ENCODE data around the gene BTN3A1. TPM values are rescaled to one million over a fixed set of nuclear protein-coding genes. Genes with fewer than 3 reads are reported as not detected.
"Not testable (repeated sequence)": the region's sequence is repeated elsewhere in the genome, so short reads cannot be mapped to it uniquely, and the experiment has no call there.

BTN3A1 gene
- total RNA-seq, 2 donors from 2014 or later: 47.8 to 79.8 TPM

DNA sequence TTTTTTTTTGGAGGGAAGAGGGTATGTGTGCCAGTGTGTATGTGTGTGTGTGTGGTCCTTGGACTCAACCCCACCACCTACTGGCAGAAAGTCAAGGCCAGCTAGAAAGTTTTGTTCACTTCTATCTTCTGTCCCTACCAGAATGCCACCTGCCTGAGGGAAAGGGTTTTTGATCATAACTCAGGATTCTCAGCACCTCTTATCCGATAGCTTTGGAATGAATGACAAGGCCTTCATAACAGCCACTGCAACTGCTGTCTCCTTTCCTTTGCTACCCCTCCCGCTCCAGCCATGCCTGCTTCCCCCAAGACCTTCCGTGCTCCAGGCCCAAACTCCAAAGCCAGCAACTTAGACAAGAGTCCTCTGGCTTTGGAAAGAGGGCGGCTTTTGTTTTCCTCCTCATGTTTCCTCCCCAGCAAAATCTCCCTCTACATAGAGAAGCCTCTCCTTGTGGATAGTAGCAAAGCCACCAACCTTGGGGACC lies 18.7 kb downstream of the BTN3A1 start:
- Mint-ChIP-seq H3K36me3 (peaks cover 14 to 35% of the 10 kb centered on the region in 2 donors), H3K27ac (no peak overlapping the region), H3K9me3 (peaks cover 15 to 18% of the 10 kb centered on the region in 2 donors)
- ATAC-seq (peak; percentile 26 to 39), DNase-seq (ENCODE audit: low spot score in 2 of 2) (no peak)

DNA sequence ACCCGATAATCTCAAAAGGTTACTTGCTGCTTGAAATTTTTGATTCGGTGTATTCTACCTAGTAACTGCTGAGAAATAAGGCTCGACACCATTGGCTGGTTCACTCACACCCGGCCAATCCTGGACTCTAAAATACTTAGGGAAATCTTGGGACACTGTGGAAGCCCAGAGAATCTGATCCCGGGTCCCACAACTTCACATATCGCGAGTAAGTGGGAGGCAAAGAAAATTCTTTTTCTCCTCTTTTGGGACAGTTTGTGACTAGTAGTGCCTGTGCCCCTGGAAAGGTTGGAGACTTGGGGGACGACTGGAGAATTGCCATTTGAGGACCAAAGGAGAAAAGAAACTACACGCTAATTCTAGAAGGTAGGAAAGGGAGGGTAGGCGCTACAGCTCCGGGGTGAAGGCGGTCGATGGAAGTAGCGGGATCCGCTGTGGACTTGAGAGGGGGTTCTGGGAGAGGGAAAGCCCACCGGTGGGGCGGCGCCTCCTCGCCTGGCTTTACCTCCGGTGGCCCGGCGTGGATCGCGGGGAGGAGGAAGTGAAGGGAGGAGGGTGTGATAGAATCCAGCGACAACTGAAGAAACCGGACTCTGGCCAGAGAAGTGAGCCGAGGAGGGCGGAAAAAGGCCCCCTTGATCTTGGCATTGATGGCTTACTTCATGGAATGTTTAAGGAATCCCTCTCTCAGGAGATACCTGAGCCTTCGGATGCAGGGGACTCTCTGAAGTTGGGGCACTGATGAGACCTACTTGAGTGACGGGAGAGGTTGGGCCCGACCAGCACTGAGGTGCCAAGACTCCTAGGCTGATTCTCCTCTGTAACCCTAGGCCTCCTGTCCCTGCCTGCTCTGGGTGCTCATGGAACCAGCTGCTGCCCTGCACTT lies 19.4 kb downstream of the BTN3A1 start:
- peak; percentile 99 for ATAC-seq
- H3K9me3 Mint-ChIP-seq: peaks cover 9 to 18% of the 10 kb centered on the region in 2 donors
- H3K27ac Mint-ChIP-seq: peak overlapping the region in 1 of 2 donors; percentile 51
- peak; percentile 45 to 58 for DNase-seq (ENCODE audit: low spot score in 2 of 2)
- H3K36me3 Mint-ChIP-seq: peaks cover 10 to 27% of the 10 kb centered on the region in 2 donors

DNA sequence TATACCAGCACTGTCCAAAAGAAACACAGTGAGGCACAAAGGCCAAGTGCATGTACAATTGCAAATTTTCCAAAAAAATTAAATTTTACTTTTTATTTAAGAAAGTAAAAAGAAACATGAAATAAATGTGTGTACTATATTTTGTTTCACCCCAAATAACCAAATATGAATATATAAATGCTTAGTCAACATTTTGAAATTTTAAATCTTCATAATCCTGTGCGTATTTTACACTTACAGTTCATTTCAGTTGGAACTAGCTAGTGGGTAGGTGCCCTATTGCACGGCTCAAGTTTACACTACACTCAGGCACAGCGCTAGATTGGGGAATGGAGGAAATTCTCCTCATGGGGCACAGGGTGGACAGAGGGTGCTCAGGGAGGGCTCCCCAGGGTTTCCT lies 20.3 kb downstream of the BTN3A1 start:
- ATAC-seq (no peak), DNase-seq (ENCODE audit: low spot score in 2 of 2) (no peak)
- peaks cover 4 to 13% of the 10 kb centered on the region in 2 donors for H3K9me3 Mint-ChIP-seq
- H3K36me3 Mint-ChIP-seq: peaks cover 15 to 20% of the 10 kb centered on the region in 2 donors
- H3K27ac Mint-ChIP-seq: no peak overlapping the region

DNA sequence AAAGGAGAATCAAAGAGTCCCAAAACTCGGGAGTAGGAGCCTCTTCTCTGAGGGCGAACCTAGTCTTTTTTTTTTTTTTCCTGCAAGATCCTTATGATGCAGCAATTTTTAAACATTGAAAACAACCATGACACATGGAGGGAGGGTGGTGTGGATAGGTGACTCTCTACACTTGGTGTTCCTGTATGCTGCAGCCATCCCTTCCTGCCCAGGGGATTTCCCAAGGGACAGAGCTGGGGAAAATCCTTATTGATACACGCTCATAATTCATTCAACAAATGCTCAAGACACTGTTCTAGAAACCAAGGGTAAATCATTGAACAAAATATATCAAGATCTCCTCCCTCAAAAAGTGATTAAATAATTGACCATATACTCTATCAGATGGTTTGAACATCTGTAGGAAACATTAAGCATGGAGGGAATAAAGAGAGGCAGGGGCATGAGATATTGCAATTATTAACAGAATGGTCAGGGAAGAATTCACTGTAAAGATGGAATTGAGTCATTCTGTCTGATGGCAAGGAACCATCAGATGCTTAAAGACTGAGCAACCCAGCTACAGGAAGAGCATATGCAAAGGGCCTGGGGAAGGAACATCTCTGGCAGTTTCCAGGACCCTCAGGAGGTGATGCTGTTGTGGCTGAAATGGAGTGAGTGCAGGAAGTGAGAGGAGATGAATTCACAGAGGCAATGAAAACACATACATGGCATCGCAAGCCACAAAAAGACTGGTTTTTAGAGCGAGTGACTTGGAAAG lies 24.8 kb downstream of the BTN3A1 start:
- DNase-seq (ENCODE audit: low spot score in 2 of 2) (no peak), ATAC-seq (no peak)
- no peaks in the 10 kb centered on the region for H3K9me3 Mint-ChIP-seq
- H3K36me3 Mint-ChIP-seq: peaks cover 6 to 20% of the 10 kb centered on the region in 2 donors
- no peak overlapping the region for H3K27ac Mint-ChIP-seq

DNA sequence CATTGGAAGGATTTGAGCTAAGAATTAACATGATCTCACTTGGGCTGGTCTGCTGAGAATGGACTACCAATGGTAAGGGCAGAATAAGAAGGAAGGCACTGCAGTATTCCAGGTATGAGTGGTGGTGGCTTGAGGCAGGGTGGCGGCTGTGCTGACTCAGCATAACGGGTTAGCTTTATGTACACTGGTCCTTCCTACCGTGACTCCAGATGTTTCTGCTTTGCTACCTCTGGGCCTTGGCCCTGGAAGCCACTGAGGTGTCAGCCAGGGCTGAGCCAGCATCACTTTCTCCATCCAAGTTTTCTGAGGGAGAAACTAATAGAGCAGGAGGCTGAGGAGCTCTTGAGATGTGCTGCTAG lies 25.4 kb downstream of the BTN3A1 start:
- ATAC-seq (no peak), DNase-seq (ENCODE audit: low spot score in 2 of 2) (no peak)
- Mint-ChIP-seq H3K9me3 (no peaks in the 10 kb centered on the region), H3K27ac (no peak overlapping the region), H3K36me3 (peaks cover 6 to 20% of the 10 kb centered on the region in 2 donors)

DNA sequence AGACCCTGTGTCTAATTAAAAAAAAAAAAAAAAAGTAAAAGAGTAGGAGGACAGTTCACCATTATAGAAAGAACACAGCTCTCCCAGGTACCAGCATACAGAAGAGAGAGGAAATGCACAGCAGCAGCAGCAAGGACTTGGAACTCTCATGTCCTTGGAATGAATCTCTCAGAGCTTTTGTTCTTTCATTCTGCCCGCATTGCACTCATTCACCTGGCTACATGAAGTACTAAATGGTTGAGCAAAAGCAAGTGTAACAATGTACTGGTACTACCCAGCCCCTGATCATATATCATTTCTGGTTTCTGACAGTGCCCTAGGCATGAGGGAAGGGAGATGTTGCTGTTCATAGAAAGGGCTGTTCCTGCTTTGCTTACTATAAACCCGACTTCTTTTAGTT lies 26.1 kb downstream of the BTN3A1 start:
- H3K27ac Mint-ChIP-seq: no peak overlapping the region
- no peaks in the 10 kb centered on the region for H3K9me3 Mint-ChIP-seq
- ATAC-seq: no peak
- no peak for DNase-seq (ENCODE audit: low spot score in 2 of 2)
- H3K36me3 Mint-ChIP-seq: peaks cover 6 to 15% of the 10 kb centered on the region in 2 donors

DNA sequence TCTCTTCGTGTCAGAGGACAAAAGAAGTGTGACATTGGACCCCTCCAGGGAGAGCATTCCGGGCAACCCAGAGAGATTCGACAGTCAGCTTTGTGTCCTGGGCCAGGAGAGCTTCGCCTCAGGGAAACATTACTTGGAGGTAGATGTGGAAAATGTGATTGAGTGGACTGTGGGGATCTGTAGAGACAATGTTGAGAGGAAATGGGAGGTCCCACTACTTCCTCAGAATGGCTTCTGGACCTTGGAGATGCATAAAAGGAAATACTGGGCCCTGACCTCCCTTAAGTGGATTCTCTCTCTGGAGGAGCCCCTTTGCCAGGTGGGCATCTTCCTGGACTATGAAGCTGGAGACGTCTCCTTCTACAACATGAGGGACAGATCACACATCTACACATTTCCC lies 28.7 kb downstream of the BTN3A1 start:
- DNase-seq (ENCODE audit: low spot score in 2 of 2): no peak
- Mint-ChIP-seq H3K36me3 (peaks cover 17 to 25% of the 10 kb centered on the region in 2 donors), H3K9me3 (peaks cover 9 to 10% of the 10 kb centered on the region in 2 donors), H3K27ac (no peak overlapping the region)
- no peak for ATAC-seq

DNA sequence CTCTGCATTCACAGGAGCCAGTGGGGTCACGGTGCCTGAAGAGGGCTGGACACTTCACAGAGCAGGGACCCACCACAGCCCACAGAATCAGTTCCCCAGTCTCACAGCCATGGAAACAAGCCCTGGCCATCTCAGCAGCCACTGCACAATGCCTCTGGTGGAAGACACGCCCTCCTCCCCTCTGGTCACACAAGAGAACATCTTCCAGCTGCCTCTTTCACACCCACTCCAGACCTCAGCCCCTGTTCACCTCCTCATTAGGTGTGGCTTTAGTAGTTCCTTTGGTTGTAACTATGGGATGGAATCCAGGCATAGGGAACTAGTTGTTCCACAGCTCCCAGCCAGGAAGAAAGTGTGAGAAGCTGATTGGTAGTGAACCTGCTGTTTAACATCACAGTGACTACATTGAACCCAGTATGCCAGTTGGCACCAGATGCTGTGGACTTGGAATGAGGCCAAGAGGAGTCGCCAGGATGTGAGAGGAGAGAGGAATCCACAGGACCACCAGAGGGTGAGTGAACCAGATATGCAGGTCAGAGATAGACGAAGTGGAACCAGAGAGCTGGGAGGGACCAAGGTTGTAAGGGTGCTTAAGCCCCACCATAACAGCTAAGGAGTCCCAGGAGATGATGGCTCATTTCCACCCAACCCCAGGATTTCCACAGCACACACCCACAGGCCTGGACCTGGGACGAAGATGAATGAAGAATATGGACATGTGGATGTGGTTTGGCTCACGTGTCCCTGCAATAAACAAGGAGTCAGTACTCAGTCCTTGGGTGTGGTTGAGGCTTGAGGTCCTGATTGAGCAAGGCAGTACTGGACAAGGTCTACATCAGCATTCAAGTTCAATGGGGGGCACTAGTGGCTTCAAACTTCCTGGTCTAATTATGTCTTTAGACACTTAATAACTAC lies 29.4 kb downstream of the BTN3A1 start:
- peaks cover 17 to 24% of the 10 kb centered on the region in 2 donors for H3K36me3 Mint-ChIP-seq
- H3K27ac Mint-ChIP-seq: no peak overlapping the region
- ATAC-seq (no peak), DNase-seq (ENCODE audit: low spot score in 2 of 2) (no peak)
- H3K9me3 Mint-ChIP-seq: peaks cover 9 to 10% of the 10 kb centered on the region in 2 donors

DNA sequence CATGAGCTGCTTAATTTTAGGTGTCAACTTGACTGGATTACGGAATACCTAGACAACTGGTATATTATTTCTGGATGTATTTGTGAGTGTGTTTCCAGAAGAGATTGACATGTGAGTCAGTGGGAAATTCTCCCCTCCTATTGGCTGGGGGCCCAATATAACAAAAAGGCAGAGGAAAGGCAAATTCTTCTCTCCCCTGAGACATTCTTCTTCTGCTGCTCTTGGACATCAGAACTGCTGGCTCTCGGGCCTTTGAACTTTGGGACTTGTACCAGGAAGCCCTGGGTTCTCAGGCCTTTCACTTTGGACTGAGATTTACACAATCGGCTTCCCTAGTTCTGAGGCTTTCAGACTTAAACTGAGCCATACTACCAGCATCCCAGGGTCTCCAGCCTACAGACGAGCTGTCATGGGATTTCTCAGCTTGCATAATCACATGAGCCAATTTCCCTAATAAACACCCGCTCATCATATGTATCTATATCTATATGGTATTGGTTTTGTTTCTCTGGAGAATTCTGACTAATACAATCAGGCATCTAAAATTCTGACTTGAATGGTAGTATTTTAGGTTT lies 30.6 kb downstream of the BTN3A1 start:
- Mint-ChIP-seq H3K36me3 (peaks cover 17 to 19% of the 10 kb centered on the region in 2 donors), H3K9me3 (peaks cover 9 to 10% of the 10 kb centered on the region in 2 donors), H3K27ac (no peak overlapping the region)

DNA sequence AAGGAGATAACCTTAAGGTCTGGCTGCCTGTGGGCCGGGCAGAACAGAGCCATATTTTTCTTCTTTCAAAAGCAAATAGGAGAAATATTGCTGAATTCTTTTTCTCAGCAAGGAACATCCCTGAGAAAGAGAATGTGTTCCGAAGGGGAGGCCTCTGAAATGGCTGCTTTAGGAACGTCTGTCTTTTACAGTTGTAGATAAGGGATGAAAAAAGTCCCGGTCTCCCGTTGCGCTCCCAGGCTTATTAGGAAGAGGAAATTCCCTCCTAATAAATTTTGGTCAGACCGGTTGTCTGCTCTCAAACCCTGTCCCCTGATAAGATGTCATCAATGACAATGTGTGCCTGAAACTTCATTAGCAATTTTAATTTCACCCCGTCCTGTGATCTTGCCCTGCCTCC lies 31.6 kb downstream of the BTN3A1 start:
- DNase-seq (ENCODE audit: low spot score in 2 of 2); H3K27ac Mint-ChIP-seq; ATAC-seq: not testable (repeated sequence)
- peaks cover 17 to 19% of the 10 kb centered on the region in 2 donors for H3K36me3 Mint-ChIP-seq
- H3K9me3 Mint-ChIP-seq: peaks cover 9 to 10% of the 10 kb centered on the region in 2 donors

More for the DNA sequence above, 30.6 kb downstream of the BTN3A1 start:
- no peak for ATAC-seq
- no peak for DNase-seq (ENCODE audit: low spot score in 2 of 2)

DNA sequence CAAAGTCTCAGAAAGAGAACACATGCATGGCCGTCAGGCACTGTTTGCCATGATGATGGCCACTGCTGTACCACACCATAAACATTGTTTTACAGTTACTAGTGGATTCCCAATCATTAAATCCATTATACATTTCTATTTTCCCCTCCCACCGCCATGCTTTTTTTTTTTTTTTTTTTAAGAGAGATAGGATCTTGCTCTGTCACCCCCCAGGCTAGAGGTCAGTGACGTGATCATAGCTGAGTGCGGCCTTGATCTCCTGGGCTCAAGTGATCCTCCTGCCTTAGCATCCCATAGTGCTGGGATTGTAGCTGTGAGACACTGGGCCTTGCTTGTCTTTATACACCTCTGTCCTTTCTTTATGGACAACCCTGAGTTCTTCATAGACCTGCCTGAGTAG lies 33.9 kb downstream of the BTN3A1 start:
- Mint-ChIP-seq H3K27ac (no peak overlapping the region), H3K9me3 (peaks cover 9 to 10% of the 10 kb centered on the region in 2 donors), H3K36me3 (peaks cover 27% of the 10 kb centered on the region in 2 donors)
- no peak for ATAC-seq
- DNase-seq (ENCODE audit: low spot score in 2 of 2): no peak

DNA sequence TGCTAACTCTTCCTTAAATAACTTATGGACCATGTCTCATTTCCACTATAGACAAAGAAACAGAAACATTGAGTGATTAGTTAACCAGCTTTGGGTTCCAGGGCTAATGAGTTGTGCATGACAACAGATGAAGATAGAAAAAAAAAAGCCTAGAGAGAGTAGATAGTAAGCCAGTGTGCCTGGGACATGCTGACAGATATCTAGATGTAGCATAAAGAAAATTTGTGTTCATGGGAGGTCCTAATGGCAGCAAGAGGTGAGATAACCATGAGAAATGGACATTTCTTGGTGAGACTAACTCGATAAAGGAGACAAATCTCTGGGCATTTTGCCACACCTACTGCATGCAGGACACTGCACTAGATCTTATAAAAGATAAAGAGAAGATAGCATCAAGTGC lies 35.5 kb downstream of the BTN3A1 start:
- no peak for ATAC-seq
- Mint-ChIP-seq H3K9me3 (peaks cover 9 to 10% of the 10 kb centered on the region in 2 donors), H3K27ac (no peak overlapping the region), H3K36me3 (peaks cover 26% of the 10 kb centered on the region in 2 donors)
- no peak for DNase-seq (ENCODE audit: low spot score in 2 of 2)

DNA sequence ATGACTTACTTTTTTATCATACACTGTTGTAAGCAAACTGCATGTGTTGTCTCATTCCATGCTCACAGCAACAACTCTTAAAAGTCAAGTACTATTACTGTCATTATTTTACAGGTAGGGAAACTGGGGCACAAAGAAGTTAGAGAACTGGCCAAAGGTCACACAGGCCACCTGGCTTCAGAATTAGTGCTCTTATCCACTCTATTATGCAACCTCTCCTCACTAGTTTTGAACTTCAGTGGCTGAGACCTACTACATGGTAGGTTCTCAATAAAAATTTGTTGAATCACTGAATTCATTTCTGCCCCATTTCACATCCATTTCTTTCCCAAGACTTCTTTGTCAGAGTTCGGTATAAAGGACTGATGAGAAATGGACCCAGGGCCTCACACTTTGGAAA lies 35.9 kb downstream of the BTN3A1 start:
- peaks cover 9 to 10% of the 10 kb centered on the region in 2 donors for H3K9me3 Mint-ChIP-seq
- ATAC-seq (no peak), DNase-seq (ENCODE audit: low spot score in 2 of 2) (no peak)
- H3K36me3 Mint-ChIP-seq: peaks cover 28 to 30% of the 10 kb centered on the region in 2 donors
- H3K27ac Mint-ChIP-seq: no peak overlapping the region

DNA sequence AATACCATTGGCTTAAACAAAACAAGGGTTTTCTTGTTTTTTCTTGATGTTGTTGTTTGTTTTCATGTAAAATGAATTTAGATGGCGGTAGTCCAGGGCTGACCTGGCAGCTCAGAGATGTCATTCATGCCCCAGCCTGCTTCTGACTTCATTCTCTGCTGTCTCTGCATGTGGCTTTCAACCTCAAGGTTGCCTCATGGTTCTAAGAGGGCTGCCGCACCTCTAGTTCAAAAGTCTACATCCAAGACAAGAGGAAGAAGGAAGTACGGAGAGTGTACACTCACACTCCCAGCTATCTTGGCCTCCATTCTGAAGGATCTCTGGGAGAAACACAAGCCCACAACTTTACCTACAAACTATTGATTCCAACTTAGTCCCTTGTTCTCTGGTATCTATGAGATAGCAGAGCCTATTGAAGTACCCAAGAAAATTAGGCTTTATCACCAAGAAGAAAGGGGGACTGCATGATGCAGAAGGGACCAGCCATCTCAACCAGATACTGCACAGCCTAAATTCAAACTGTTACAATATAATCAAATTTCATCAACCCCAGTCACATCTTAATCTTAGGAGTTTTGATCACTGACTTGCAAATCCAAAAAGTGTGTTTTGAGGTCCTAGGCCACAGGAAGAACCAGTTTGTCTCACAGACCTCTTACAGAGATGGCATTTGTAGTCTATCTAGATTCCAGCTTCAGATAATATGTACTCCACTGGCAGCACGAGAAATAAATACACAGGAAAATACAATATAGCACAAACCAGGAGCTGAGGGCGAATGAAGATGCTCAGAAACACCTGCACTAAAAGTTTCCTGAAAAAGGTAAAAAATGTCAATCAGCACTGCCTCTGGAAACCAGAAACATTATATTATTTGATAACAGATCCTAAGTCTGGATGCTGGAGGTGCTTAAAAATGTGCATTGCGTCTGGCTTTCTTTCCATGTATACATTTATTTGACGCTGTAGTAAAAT lies 37.4 kb downstream of the BTN3A1 start:
- ATAC-seq: peak in 1 of 2 donors; percentile 48
- Mint-ChIP-seq H3K36me3 (peaks cover 31 to 32% of the 10 kb centered on the region in 2 donors), H3K9me3 (peaks cover 2 to 3% of the 10 kb centered on the region in 2 donors), H3K27ac (peak overlapping the region; percentile 96 to 97)
- no peak for DNase-seq (ENCODE audit: low spot score in 2 of 2)

DNA sequence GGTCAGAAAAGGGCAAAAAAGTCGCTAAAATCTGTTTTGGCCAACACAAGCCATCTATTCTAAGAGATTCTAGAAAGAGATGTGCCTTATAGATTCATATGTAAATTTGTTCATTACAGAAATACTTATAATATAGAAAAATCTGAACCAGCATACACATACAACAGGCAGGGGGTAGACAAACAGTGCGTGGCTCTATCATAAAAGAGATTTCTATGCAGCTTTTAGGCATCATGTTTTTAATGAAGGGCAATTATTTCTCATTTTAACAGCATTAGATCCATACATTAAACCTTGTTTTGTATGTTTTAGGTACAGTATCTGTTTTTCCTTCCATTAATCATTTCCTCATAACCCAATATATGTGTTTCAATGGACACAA lies 38.9 kb downstream of the BTN3A1 start:
- DNase-seq (ENCODE audit: low spot score in 2 of 2) (no peak), ATAC-seq (no peak)
- peak overlapping the region; percentile 96 to 97 for H3K27ac Mint-ChIP-seq

More for the DNA sequence above, 38.9 kb downstream of the BTN3A1 start:
- H3K9me3 Mint-ChIP-seq: no peaks in the 10 kb centered on the region
- peaks cover 41 to 43% of the 10 kb centered on the region in 2 donors for H3K36me3 Mint-ChIP-seq

Measured in activated naive CD4-positive, alpha-beta T cell treated with anti-CD3 and anti-CD28 coated beads, Interleukin-2, amount 50 U/mL, for 72 hours (primary cell).